ENCODE measurements around the gene VRK2.
"Not testable (repeated sequence)": the region's sequence is repeated elsewhere in the genome, so short reads cannot be mapped to it uniquely, and the experiment has no call there.

Gene VRK2

DNA sequence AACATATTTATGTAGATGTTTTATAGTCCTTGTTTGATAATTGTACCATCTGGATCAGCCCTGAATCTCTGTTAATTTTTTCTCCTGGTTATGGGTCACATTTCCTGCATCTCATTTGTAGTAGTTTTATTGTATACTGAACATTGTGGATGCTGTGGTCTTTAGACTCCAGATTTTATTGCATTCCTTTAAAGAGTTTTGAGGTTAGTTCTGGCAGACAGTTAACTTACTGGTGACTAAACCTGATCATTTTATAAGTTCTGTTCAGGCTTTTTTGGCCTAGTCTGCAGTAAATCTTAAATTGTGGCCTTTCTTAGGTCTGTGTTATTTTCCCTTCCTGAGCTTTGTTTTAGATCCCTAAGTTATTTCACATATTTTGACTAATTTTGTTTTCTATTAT, 110.2 kb downstream of the VRK2 start:
- in situ Hi-C loops (cut with HindIII; ENCODE audit: low sequenced_read_pairs): no loop called here

DNA sequence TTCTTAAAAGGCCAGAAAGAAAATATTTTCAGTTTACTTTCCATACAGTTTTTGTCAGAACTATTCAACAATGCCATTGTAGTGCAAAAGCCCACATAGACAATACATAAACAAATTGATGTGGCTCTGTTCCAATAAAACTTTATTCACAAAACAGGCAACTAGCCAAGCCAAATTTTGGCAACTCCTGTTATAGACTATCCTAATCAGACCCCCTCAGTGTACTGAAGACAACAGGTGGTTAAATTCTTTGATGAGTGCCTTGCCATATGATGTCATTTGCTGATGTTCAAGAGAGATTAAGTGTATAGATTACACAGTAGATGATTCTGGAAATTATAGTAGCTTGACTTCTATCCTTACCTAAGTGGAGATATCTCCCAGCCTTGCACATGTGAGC, 111.1 kb downstream of the VRK2 start:
- in situ Hi-C loops (cut with HindIII; ENCODE audit: low sequenced_read_pairs): no loop called here

DNA sequence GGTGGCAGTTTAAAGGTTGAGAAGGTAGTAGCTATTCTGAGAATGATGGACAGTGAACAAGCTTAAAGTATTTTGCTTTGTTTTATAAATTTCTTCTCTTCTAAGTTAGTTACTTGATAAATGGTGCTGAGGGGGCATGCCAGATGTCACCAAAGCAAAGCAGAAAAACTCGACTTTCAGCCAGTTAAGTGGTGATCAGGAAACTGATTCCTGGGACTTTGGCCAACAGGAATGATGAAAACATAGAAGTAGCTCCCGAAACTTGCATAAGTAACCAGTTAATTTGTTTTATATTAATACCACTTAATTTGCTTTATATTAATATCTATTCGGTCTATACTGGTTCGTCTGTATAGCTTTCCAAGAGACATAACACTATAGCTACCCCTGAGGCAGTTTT, 111.9 kb downstream of the VRK2 start:
- in situ Hi-C loops (cut with HindIII; ENCODE audit: low sequenced_read_pairs): no loop called here

DNA sequence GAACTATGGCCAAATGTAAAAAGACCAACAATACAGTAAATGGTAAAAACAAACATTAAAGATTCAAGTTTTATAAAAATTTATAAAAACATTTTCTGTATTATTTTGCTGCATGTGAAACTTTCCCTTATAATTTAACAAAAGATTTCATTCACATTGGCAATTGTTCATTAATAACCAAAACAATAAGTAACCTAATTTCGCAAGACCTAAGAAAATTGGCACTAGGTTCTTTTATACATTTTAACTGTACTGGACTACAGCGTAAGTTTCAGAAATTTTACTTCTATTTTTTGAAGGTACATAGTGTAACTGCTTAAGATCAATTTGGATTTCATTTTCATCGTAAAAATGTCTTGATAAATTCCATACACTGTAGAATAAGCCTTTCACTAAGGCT, 117.3 kb downstream of the VRK2 start:
- in situ Hi-C loops (cut with HindIII; ENCODE audit: low sequenced_read_pairs): no loop called here

DNA sequence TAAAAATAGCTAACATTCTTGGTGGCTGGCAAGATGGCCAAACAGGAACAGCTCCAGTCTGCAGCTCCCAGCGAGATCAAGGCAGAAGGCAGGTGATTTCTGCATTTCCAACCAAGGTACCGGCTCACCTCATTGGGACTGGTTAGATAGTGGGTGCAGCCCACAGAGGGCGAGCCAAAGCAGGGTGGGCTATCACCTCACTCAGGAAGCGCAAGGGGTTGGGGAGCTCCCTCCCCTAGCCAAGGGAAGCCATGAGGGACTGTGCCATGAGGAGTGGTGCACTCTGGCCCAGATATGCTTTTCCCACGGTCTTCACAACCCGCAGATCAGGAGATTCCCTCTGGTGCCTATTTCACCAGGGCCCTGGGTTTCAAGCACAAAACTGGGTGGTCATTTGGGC, 121.5 kb downstream of the VRK2 start:
- in situ Hi-C loops (cut with HindIII; ENCODE audit: low sequenced_read_pairs): not testable (repeated sequence)

DNA sequence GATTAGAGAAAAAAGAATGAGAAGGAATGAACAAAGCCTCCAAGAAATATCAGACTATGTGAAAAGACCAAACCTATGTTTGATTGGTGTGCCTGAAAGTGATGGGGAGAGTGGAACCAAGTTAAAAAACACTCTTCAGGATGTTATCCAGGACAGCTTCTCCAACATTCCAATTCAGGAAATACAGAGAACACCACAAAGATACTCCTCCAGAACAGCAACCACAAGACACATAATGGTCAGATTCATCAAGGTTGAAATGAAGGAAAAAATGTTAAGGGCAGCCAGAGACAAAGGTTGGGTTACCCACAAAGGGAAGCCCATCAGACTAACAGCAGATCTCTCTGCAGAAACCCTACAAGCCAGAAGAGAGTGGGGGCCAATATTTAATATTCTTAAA, 123.2 kb downstream of the VRK2 start:
- in situ Hi-C loops (cut with HindIII; ENCODE audit: low sequenced_read_pairs): not testable (repeated sequence)

DNA sequence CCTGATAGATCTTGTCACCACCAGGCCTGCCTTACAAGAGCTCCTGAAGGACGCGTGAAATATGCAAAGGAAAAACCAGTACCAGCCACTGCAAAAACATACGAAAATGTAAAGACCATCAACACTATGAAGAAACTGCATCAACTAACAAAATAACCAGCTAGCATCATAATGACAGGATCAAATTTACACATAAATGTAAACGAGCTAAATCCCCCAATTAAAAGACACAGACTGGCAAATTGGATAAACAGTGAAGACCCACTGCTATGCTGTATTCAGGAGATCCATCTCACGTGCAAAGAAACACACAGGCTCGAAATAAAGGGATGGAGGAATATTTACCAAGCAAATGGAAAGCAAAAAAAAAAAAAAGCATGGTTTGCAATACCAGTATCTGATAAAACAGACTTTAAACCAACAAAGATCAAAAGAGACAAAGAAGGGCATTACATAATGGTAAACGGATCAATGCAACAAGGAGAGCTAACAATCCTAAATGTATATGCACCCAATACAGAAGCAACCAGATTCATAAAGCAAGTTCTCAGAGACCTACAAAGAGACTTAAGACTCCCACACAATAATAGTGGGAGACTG, 123.8 kb downstream of the VRK2 start:
- in situ Hi-C loops (cut with HindIII; ENCODE audit: low sequenced_read_pairs): not testable (repeated sequence)

DNA sequence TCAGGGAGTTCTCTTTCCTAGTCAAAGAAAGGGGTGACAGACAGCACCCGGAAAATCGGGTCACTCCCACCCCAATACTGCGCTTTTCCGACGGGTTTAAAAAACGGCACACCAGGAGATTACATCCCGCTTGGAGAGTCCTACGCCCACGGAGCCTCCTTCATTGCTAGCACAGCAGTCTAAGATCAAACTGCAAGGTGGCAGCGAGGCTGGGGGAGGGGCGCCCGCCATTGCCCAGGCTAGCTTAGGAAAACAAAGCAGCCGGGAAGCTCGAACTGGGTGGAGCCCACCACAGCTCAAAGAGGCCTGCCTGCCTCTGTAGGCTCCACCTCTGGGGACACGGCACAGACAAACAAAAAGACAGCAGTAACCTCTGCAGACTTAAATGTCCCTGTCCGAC, 125.2 kb downstream of the VRK2 start:
- in situ Hi-C loops (cut with HindIII; ENCODE audit: low sequenced_read_pairs): not testable (repeated sequence)

DNA sequence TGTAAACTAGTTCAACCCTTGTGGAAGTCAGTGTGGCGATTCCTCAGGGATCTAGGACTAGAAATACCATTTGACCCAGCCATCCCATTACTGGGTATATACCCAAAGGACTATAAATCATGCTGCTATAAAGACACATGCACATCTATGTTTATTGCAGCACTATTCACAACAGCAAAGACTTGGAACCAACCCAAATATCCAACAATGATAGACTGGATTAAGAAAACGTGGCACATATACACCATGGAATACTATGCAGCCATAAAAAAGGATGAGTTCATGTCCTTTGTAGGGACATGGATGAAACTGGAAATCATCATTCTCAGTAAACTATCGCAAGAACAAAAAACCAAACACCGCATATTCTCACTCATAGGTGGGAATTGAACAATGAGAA, 130.6 kb downstream of the VRK2 start:
- in situ Hi-C loops (cut with HindIII; ENCODE audit: low sequenced_read_pairs): not testable (repeated sequence)

DNA sequence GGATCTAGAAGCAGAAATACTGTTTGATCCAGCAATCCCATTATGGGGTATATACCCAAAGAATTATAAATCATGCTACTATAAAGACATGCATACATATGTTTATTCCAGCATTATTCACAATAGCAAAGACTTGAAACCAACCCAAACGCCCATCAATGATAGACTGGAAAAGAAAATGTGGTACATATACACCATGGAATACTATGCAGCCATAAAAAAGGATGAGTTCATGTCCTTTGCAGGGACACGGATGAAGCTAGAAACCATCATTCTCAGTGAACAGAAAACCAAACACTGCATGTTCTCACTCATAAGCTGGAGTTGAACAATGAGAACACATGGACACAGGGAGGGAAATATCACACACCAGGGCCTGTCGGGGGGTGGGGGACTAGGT, 133.6 kb downstream of the VRK2 start:
- in situ Hi-C loops (cut with HindIII; ENCODE audit: low sequenced_read_pairs): not testable (repeated sequence)

DNA sequence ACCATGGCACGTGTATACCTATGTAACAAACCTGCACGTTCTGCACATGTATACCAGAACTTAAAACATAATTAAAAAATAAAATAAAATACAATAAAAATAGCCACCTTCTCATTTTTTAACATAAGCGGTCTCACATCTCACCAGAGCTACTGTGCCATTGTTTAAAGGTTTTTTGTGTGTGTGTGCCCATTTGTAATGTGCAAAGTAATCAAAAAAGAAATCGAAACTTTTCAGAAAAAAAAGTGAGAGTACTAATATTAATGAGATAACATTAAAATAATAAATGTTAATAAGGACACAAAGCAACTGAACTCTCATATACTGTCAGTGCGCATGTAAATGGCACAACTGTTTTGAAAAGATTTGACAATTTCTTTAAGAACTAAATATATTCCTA, 134.0 kb downstream of the VRK2 start:
- in situ Hi-C loops (cut with HindIII; ENCODE audit: low sequenced_read_pairs): no loop called here

DNA sequence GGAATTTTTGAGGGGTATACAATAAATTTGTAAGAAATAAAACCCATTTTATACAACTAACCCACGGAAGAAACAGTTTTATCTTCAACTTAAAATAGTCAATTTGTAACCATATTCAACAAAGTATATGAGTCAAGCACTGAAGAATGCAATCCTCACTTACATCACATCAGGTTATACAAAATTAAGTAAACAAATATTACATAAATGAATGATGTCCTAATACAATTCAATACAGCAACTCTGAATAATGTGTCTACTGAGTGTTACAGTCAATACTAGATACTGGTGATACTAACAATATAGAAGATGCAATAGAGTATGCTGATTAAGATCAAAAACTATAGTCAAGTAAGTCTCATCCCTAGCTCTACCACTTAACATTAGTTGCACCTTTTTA, 135.9 kb downstream of the VRK2 start:
- in situ Hi-C loops (cut with HindIII; ENCODE audit: low sequenced_read_pairs): no loop called here

DNA sequence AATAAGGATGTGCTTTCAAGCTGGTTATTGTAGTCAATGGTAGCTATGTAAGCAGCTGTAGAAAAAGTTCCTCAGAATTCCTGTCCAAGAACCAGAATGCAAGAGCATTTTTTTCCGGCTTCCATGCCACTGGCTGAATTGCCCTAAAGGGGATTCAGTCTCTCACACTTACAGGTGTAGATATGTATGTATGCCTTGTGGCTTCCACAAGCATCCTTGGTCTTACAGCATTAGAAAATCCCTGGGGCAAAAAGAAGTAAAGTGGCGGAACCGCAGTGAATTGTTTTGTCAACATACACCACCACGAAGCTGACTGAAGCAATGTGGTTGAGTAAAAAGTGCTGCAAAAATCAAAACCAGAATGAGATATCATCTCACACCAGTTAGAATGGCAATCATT, 139.9 kb downstream of the VRK2 start:
- in situ Hi-C loops (cut with HindIII; ENCODE audit: low sequenced_read_pairs): no loop called here

DNA sequence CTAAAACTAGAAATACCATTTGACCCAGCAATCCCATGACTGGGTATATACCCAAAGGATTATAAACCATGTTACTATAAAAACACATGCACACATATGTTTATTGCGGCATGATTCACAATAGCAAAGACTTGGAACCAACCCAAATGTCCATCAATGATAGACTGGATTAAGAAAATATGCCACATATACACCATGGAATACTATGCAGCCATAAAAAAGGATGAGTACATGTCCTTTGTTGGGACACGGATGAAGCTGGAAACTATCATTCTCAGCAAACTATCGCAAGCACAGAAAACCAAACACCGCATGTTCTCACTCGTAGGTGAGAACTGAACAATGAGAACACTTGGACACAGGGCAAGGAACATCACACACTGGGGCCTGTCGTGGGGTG, 140.4 kb downstream of the VRK2 start:
- in situ Hi-C loops (cut with HindIII; ENCODE audit: low sequenced_read_pairs): not testable (repeated sequence)

DNA sequence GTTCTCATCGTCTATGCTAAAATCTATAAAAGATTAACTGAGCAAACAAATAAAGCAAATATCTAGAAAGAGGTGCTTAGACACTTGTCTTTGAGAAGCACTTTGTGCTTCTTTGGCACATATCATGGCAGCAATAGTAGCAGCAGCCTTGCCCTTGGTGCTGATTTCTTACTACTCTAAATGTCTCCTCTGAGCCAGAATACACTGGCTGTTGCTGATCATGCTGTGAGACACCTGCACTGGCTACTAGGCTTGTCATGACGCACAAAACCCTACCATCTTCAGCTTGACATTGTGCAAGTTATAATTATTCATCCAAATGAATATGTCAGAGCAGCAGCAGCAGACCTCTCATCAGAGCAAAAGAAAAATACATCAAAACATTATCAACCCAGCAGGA, 147.9 kb downstream of the VRK2 start:
- in situ Hi-C loops (cut with HindIII; ENCODE audit: low sequenced_read_pairs): no loop called here

DNA sequence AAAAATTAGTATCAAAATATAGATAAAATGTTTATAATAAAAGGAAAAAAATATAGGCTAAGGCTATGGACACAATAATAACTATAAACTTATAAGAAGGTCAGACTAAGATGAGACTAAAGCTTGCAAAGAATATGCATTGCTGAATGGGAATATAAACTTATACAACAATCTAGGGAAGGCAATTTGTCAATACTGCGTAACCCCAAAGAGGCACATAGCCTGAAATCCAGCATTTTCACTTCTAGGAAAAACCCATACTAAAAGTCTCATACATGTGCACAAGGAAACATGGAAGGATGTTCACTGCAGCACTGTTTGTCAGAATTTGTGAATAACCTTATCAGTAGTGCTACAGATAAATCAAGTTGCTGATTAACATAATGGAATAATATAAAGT, 149.1 kb downstream of the VRK2 start:
- in situ Hi-C loops (cut with HindIII; ENCODE audit: low sequenced_read_pairs): no loop called here

DNA sequence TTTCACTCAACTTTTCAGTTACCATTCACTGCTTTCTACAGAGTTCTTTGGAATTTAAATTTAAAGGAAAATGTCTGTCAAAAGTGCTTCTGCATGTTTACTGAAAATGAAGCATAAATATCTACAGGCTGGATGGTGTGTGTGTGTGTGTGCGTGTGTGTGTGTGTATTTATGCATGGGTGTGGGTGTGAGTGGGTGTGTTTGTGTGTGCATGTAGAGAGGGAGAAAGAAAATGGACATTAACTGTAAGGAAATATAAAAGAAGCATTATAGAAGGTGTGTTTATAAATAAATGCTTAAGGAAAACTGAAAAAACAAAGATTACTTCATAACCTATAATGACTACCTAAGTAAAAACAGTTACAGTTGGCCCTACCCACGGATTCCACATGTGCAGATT, 151.3 kb downstream of the VRK2 start:
- in situ Hi-C loops (cut with HindIII; ENCODE audit: low sequenced_read_pairs): no loop called here

DNA sequence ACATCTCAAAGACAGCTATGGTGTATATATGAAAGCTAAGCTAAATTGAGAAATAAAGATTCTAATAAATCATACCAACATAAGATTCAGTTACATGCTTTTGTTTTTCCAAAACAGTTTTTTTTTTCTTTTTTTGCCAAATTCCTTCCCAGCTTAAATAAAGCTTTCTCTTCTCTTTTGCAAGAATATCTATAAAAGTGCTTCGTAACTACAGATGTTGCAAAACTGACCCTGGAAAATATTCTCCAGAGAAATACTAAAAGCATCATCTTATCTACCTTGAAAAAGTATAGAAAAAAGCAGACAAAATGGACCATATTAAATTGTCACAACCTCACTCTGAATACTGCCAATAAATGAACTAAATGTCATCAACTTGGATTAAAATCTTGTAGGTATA, 155.8 kb downstream of the VRK2 start:
- in situ Hi-C loops (cut with HindIII; ENCODE audit: low sequenced_read_pairs): no loop called here

DNA sequence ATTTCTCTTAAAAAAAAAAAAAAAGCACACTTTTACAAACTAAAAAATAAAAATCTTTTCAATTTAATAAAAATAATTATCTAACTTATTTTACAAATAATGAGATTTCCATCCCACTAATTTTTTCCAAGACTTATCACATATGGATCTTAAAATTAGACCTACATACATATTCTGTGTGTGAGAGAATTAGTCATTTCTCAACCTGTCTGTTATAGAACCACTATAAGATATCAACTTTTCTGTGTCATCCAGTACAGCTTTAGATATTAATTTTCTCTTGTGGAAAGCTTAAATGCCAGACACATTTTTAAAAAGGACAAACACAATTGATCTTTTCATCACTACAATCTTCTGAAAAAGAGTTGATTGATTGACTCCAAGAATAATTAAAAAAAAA, 156.4 kb downstream of the VRK2 start:
- in situ Hi-C loops (cut with HindIII; ENCODE audit: low sequenced_read_pairs): no loop called here

DNA sequence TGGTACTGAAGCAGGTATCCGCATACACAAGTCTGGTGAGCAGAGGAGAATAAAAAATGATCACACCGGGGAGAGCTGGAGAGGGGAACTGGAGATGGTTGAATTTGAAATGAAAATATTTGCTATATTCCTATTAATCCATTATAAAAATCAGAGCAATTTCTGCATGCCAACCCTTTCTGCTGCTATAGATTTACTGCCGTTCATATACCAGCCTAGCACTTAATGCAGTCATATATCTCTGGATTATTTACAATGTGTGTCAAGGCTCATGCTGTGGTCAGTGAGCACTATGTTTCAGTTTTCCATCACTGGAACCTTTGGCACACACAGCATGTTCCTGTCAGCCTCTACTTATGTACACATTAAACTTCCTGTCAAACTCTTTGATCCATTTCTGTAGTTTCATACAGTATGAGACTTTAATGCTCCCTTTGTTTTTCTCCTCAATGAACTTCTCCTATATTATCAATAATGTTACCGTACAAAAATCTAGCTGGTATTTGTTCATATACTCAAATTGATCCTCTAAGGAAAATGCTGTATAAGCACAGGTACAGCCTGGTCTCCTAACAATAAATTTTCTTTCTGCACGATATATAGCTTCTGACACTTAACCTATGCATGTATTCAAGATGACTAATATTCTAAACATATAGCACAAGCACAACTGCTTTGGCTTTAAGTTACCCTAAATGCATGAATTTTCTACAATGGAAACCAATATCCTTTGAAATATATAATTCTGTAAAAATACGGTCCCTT, 157.8 kb downstream of the VRK2 start:
- in situ Hi-C loops (cut with HindIII; ENCODE audit: low sequenced_read_pairs): no loop called here

DNA sequence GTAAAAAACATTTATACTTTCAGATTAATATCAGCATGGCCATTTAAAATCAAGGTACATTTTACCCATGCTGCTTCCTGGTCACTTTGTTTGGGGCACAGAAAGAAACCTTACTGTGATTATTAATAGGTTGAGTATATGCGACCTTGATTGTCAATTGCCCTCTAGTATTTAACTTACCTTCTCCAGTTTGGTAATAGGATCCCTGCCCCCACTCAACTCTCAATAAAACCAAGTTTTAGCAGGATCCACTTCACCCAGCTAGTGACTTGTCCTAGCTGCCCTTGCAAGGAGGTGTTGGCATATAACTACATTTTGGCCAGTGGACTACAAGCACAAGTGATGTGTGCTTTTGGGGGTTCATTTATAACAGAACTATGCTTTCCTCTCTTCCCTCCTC, 160.2 kb downstream of the VRK2 start:
- in situ Hi-C loops (cut with HindIII; ENCODE audit: low sequenced_read_pairs): no loop called here

DNA sequence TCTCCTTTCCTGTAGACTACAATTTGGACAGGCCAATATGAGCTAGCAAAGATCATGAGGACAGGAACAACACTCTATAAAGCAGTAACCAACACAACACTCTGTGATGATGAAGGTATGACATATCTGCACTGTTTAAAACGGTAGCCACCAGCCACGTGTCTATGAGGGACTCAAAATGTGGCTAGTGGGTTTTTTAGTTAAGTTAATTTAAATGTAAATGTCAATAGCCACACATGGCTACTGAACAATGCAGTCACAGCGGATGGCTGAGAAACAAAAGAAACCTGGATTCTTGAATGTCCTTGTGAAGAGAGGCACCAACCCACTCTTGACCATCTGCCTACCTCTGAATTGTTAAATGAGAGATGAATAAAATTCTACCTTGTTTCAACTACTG, 160.6 kb downstream of the VRK2 start:
- in situ Hi-C loops (cut with HindIII; ENCODE audit: low sequenced_read_pairs): no loop called here

Measured in DLD1 (cell line).